HTERT RPE-1 (cell line): Measurements from ENCODE around the gene NFE2.
"Not testable (repeated sequence)": the region's sequence is repeated elsewhere in the genome, so short reads cannot be mapped to it uniquely, and the experiment has no call there.

Experiments
- in situ Hi-C: fragments of 300-500 bp; cut with MboI; formaldehyde crosslinking; loops from 4 replicates; pipeline ENCODE4 v1.14.3; 2020; ENCODE audit warnings: low sequenced_read_pairs

NFE2 gene

DNA sequence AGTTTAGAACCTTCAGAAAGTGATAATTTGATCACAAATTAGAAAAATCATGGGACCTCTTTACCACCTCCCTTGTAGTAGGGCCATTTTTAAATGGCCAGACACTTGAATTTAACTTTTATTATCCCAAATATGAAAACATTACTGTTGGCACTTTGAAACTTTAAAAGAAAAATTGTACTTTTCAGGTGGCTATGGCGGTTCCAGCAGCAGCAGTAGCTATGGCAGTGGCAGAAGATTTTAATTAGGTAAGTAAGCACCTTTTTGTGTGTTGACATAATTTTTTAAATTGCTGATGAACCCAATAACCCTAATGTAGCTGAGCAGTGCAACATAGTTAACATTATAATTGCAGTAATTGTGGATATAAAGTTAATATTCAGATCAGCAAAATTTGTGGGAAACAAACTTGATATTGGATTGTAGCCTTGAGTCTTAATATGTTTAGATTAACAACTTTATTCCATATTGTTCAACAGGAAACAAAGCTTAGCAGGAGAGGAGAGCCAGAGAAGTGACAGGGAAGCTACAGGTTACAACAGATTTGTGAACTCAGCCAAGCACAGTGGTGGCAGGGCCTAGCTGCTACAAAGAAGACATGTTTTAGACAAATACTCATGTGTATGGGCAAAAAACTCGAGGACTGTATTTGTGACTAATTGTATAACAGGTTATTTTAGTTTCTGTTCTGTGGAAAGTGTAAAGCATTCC lies 16.6 kb downstream of the NFE2 start:
- in situ Hi-C loops = not testable (repeated sequence)

DNA sequence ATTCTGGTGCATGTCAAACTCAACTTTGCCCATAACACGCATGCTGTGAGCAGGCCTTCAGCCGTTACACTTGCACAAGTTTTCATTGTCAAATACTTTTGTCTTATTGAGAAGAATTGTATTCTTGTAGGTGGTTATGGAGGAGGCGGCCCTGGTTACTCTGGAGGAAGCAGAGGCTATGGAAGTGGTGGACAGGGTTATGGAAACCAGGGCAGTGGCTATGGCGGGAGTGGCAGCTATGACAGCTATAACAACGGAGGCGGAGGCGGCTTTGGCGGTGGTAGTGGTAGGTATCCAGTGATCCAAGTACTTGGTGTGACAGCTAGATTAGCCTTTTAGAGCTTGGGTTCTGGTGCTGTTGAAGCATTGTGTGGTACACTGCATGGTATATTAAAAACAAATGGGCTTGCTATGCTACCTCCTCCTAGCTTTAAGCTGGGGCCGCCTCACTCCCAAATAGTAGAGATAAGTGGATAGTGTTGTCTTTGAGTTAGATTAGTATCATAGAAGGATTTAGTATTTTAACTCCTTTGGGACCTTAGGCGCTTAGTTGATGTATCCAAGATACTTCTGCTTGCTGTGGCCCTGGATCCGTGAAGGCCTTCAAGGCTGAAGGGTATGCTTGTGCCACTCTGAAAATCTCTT lies 17.7 kb downstream of the NFE2 start:
- in situ Hi-C loops = no loop called here

DNA sequence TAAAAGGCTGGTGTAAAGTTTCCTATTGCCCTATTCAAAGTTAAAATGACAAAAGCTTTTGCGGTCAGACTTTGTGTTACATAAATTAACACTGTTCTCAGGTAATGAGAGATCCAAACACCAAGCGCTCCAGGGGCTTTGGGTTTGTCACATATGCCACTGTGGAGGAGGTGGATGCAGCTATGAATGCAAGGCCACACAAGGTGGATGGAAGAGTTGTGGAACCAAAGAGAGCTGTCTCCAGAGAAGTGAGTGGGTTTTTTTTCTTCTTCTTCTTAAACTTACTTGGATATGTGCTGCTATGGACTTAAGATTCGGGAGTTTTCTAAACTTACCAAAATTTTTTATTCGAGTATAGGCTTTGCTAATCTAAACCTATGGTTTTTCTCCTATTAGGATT lies 19.1 kb downstream of the NFE2 start:
- in situ Hi-C loops = not testable (repeated sequence)

DNA sequence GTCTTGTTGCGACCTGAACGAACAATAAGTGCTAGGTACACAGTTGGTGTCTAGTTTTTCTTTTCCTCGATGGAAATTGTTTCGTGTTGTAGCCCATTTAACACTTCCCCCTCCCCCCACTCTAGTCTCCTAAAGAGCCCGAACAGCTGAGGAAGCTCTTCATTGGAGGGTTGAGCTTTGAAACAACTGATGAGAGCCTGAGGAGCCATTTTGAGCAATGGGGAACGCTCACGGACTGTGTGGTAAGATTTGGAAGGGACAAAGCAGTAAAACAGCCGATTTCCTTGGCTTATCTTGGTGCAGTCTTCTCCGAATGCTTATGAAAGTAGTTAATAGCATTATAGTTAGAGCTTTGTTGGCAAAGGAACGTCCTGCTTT lies 19.6 kb downstream of the NFE2 start:
- in situ Hi-C loops = not testable (repeated sequence)

DNA sequence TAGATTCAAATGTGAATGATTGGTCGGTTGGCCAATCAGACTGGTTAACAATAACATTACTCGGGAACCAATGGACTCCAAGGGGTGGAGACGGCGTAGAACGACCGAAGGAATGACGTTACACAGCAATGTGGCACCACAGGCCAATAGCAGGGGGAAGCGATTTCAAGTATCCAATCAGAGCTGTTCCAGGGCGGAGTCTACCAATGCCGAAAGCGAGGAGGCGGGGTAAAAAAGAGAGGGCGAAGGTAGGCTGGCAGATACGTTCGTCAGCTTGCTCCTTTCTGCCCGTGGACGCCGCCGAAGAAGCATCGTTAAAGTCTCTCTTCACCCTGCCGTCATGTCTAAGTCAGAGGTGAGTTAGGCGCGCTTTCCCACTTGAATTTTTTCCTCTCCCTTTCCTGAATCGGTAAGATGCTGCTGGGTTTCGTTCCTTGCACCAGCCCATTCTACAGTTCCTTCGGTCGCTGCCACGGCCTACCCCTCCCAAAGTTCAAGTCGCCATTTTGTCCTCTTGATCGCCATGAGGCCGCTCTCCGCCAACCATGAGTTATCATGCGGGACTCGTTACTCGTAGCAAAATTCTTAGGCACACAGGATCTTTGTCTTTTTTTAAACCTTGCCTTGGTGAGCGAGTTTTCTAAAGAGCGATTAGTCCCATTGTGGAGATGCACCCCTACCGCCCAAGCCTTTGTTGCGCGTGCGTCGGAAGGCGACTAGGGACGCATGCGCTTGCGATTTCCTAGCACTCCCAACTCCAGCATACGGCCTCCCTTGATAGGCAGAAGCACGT lies 20.2 kb downstream of the NFE2 start, which contains the start of gene HNRNPA1:
Gene HNRNPA1 (plus strand): TSS at position 259 of the 793 bp plus-strand sequence. CDS start 82 bp downstream, at position 341.
- in situ Hi-C loops = no loop called here

DNA sequence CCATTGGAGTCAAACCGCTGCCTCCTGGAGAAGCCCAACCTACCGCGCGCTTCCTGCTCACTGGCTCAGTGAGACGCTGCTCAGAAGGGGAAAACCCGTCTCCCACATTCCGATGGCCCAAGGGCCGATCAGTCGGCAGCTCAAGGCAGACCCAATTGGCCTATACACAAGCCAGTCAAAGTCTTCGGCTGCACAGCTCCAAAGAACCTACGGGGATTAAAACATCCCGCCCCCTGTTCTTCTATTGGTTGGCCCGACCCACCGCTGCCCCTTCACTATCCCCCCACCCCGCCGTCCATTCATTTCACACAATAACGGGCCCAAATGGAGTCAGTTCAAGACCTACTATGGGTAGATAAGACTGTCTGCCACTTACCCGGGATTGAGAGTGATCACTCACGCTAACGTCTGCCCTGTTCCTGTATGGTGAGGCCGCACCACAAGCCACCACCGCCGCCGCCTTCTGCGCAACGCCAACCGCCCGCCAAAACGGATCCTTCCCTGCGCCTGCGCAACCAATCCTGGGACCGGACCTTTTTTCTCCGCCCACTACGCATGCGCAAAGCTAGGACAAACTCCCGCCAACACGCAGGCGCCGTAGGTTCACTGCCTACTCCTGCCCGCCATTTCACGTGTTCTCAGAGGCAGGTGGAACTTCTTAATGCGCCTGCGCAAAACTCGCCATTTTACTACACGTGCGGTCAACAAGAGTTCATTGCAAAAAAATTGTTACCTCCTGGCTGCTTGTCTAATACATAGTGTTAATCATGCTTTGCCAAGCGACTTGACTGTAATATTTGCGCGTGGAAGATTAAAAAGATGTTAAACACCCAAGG lies 21.0 kb downstream of the NFE2 start, which contains the start of gene CBX5:
Gene CBX5 (minus strand): TSS at position 491 of the 836 bp plus-strand sequence. CDS start 22,472 bp downstream, outside the sequence.
- in situ Hi-C loops = no loop called here

DNA sequence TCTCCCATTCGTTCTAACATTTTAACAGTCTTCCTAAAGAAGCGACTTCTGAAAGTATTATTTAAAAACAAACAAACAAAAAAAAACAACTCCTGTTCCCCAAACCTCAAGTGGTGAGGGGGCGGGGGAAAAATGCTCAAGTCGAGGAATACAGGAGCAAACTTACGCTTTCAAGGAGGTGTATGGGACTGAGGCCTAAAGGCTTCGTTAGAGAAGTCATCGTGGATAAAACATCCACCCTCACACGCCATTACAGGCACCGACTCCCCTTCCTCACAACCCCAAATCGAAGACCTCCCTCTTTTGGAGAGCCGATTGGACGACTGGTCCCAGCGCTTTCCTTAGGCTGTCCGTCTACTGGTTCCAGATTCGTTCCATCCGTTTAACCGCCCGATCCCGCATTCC lies 21.6 kb downstream of the NFE2 start:
- in situ Hi-C loops = no loop called here

DNA sequence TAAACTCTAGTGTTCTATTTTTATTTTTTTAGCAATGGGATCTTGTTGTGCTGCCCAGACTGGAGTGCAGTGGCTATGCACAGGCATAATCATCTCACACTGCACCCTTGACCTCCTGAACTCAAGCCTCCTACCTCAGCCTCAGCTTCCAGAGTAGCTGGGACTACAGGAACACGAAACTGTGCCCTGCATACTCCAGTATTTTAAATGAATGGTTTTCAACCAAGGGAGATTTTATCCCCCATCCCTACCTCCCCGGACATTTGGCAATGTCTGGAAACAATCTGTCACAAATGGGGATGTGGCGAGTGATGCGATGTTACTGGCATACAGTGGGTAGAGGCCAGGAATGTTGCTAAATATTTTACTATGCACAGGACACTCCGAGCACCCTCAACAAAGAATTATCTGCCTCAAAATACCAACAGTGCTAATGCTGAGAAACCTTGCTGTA lies 23.0 kb downstream of the NFE2 start:
- in situ Hi-C loops = no loop called here

DNA sequence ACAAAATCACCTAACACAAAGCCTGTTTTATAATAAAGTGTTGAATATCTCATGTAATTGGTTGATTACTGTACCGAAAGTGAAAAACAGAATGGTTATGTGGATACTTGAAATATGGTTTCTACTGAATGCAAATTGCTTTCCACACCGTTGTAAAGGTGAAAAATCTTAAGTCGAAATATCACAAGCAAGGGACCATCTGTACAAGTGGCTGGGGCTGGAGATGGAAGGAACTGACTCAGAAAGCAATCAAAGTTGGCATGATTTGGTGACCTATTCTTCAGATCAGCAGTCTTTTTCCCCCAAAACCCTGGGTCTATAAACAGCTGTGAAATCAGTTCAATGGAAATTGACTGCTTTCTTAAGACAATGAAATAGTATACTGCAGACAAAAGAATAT lies 24.4 kb downstream of the NFE2 start:
- in situ Hi-C loops = no loop called here

DNA sequence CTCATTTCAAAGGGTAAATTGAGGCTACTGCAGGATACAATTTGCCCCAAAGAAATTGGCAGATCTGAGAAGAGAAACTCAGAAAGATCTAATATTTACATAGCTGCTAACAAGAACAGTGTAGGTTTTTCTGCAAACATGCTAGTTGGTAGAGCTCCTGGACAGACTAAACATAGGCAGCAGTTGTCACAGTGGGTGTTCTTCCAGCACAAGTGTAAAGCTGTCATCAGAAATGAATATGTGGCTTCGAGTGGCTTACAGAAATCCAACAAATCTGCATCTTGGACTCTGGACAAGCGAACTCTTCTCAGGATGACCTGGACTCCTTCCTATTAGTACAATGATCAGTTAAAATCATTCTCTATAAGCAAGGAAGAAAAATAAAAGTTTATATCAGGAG lies 26.8 kb downstream of the NFE2 start:
- in situ Hi-C loops = no loop called here

DNA sequence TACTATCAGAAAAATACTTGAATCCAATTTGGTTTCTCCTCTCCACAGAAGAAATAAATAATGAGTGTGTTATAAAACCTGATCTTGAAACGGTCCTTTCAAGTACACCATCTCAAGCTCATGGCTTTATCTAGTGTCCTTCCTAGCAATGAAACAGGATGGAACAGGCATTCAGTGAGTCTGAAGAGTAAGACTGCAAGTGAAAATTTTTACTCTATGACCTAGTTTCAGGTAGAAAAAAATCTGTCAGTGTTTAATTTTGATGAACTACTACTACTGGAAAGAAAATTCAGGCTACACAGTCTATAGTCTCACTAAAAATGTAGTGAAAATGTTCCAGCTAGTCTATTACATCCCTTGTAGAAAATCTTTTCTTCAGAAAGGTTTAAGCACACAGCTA lies 28.6 kb downstream of the NFE2 start:
- in situ Hi-C loops = no loop called here

DNA sequence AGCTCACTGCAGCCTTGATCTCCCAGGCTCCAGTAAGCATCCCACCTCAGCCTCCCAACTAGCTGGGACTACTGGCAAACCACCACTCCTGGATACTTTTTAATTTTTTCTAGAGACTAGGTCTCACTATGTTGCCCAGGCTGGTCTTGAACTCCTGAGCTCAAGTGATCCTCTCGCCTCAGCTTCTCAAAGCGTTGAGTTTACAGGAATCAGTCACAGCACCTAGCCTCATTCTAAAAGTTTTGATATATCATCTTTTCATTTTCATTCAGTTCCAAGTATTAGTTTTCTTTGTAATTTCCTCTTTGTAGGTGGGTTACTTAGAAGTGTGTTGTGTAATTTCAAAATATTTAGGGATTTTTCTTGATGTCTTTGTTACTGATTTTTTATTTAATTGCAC lies 30.5 kb downstream of the NFE2 start:
- in situ Hi-C loops = no loop called here

DNA sequence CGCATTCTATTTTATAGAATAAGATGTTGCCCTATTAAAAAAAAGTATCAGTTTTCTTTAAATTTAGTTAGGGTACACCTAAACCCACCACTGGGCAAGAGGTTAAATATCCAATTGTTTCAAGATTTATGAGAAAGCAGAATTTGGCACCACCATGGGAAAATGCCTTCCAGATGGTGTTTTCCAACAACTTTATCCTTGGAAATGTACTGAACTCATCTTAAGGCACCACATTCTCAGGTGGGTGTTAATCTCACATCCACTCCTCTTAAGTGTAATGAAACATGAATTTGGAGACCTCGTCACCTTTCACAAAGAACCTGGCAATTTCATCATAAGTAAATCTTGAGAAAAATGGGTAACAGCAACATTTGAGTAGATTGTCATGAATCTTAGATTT lies 34.0 kb downstream of the NFE2 start:
- in situ Hi-C loops = no loop called here

DNA sequence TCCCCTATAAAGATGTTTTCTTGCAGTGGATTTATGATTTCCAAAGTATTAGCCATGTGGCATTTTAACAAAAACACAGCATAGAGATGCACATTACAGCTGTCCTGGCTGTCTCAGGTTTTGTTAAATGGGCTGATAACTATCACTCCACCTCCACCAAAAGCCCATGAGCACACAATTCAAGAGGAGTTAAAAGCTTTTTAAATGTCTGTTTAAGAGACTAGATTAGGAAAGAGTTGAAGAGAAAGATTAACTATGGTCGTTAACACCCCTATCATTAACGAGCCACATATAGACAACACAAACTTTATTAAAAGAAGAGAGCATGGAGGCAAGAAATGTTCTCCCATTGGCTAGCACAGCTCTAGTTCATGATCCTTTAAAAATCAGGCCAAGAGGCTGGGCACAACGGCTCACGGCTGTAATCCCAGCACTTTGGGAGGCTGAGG lies 35.4 kb downstream of the NFE2 start:
- in situ Hi-C loops = no loop called here

DNA sequence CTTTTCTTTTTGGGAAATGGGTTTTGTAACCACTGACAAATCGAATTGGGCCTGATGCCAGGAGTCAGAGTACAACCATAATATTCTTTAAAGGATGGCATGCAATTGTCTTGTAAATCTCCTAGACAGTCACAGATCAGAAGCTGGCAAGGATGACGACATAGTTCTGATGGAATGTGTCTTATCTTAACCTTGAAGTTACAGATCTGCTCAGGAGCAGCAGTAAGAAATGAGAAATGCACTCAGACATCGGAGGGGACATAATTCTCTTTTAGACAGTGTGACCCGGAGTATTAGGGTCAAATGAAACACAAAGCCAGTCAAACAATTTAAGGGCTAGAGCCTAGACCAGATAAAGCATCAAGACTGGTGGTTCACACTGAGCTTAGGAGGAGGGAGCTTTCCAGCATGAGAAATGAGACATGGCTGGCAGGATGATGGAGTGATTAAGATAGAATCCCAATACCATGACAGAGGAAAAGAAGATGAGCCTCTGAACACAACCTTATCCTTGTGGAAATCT lies 38.4 kb downstream of the NFE2 start:
- in situ Hi-C loops = no loop called here

DNA sequence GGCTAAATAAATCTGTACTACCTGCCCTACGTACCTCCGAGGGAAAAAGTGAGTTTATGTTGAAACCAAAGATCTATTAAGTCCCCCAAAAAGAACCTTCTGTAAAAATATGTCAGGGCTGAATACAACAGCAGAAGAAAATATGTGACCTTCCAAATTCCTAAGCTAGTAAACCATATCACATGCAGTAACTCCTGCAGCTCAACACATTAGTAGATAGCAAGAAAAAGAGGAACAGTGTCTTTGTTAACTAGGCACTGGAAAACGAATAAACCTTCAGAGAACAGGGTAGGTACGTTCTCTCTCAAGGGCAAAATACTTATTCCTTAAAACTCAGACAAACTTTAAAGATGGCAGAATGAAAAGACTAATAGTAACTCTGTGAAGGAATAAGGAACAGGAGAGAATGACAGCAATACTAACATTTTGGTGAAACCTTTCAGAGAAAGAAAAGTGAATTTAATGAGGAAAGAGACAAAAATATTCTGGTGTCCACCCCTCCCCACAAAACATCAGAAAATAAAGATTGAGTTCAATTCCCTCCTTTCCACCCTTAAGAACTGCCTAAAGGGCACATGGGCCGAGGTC lies 38.9 kb downstream of the NFE2 start:
- in situ Hi-C loops = no loop called here

DNA sequence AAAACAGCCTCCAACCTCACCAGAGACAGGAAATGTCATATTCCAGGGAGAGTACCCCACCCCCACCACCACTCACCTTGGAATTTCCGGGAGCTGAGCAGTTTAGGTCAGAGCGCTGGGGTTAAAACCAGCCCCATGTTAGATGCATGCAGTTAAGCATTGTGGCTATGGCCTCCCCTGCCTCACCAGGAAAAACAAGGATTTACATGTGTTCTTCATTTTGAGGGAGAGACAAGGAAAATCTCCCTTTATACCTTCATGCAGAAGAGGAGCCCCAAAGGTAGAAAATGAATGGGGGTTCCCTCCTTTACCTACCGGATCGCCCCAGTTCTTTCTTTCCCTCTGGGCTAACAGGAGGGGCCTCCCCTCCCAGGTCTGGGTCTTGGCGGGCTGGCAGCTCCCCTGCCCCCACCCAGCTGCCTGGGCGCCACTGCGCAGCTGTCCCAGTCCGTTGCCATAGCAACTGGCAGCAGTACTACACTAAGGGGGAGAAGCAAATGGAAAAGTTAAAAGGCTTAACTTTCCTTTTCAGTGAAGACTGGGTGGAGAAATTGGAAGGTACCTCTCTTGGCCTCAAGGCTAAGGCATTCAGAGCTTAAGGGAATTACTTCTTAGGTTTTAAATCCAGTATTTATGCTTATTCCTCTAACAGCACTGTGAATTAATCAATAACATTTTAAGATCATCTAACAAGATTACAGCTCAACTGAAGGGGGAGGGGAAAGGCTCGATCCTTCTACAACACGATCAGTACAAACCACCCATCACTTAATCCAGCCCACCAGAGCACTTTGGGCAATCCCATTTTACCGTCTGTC lies 41.4 kb downstream of the NFE2 start:
- in situ Hi-C loops = no loop called here

DNA sequence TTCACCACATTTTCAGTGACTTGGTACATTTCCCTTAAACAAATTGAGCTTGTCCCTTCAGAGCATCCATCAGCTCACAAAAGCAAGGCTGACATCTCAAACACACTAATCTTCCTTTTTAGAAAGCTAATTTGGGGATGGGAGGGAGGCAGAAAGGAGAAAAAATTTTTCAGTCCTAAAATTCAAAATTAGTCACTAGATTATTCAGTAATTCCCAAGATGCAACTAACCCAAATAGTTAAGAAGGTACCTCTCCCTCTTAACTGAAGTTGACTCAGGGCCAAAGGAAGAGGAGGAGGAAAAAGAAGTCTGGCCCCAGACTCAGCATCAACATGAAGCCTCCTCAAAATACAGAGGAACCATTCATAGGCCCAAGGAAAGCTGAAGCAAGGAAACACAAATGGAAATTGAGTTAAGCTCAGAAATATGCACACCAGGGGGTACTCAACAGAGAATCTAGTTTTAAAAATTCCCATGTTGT lies 42.6 kb downstream of the NFE2 start:
- in situ Hi-C loops = no loop called here

DNA sequence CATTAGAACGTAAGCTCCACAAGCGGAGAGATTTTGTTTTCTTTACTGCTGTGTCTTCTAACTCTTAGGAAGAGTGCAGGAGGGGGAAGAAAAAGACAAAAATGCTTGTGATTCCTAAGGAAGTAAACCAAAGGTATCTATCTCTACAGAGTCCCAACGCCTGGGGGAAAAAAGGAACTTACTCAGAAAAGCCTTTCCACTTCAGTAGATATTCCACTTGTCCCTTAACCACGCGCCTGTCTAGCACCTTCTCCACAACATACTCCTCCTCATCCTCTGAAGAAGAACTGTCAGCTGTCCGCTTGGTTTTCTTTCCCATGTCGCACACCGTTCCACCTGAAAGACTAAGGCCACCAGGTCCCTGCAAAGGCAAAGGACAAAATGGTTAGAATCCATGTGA lies 43.5 kb downstream of the NFE2 start:
- in situ Hi-C loops = no loop called here
